Activated B cell treated with CpG ODN at 0.5 μM for 24 hours (primary cell): ENCODE measurements around the gene KMT2C. TPM values are rescaled to one million over a fixed set of nuclear protein-coding genes. Genes with fewer than 3 reads are reported as not detected.

Experiments
- ATAC-seq: fragments of 200-7000 bp; cut with Tn5 transposase; one replicate; pipeline ENCODE4 v1.10.0; 2021; ENCODE audit warnings: low read depth, mild to moderate bottlenecking, moderate library complexity
- CTCF ChIA-PET: fragments of 350-600 bp; sonication (Branson Sonifier 250); formaldehyde crosslinking; loops from one replicate; lab custom pipeline; 2021; ENCODE audit warnings: antibody characterized with exemption; lab: Charles Lee
- POLR2A ChIA-PET: fragments of 350-600 bp; sonication (Branson Sonifier 250); formaldehyde crosslinking; loops from one replicate; lab custom pipeline; 2021; ENCODE audit warnings: antibody characterized with exemption; lab: Charles Lee
- DNase-seq: peaks from one replicate; pipeline ENCODE4 v3.0.0; 2022
- H3K27ac Mint-ChIP-seq: one replicate; pipeline ENCODE4 v1.8.0; 2020; ENCODE audit warnings: mixed read lengths
- H3K27me3 Mint-ChIP-seq: one replicate; pipeline ENCODE4 v1.8.0; 2021; ENCODE audit warnings: mixed read lengths
- H3K36me3 Mint-ChIP-seq: one replicate; pipeline ENCODE4 v1.8.0; 2021; ENCODE audit warnings: low read depth, mixed read lengths
- H3K4me1 Mint-ChIP-seq: one replicate; pipeline ENCODE4 v1.8.0; 2021; ENCODE audit warnings: mixed read lengths
- H3K4me3 Mint-ChIP-seq: one replicate; pipeline ENCODE4 v1.8.0; 2020; ENCODE audit warnings: mild to moderate bottlenecking, mixed read lengths
- H3K9me3 Mint-ChIP-seq: one replicate; pipeline ENCODE4 v1.8.0; 2020; ENCODE audit warnings: mixed read lengths
- CTCF ChIP-seq: fragments of 200-600 bp; IDR thresholded peaks from one replicate; pipeline ENCODE4 v1.8.0; 2022; ENCODE audit warnings: antibody characterized with exemption, mild to moderate bottlenecking
- intact Hi-C: fragments of 100-400 bp; cut with micrococcal nuclease; formaldehyde crosslinking; loops from one replicate; pipeline ENCODE4 v1.15.1; 2024
- total RNA-seq: library from RNA; stranded (reverse); gene quantifications from 2 replicates; pipeline ENCODE4 v1.2.3, GENCODE V29; 2022

Gene KMT2C
- total RNA-seq, 1 donor from 2014 or later = 112 TPM

GRCh38 chr7:152185558-152185957 lies 250.2 kb downstream of the KMT2C start:
- Mint-ChIP-seq H3K4me1 (no peaks in the 10 kb centered on the region), H3K36me3 (peaks cover 79% of the 10 kb centered on the region), H3K4me3 (no peak overlapping the region), H3K27ac (no peak overlapping the region), H3K27me3 (no peaks in the 10 kb centered on the region), H3K9me3 (no peaks in the 10 kb centered on the region)
- intact Hi-C loops = no loop called here
- DNase-seq = no peak
- ATAC-seq = no peak
- POLR2A ChIA-PET = no interaction called here
- CTCF ChIA-PET = no interaction called here
- TF ChIP-seq CTCF = no peak

GRCh38 chr7:152180587-152180986 lies 255.2 kb downstream of the KMT2C start:
- no peak for DNase-seq
- Mint-ChIP-seq H3K4me3 (no peak overlapping the region), H3K36me3 (peaks cover 81% of the 10 kb centered on the region), H3K27ac (no peak overlapping the region), H3K9me3 (no peaks in the 10 kb centered on the region), H3K27me3 (no peaks in the 10 kb centered on the region), H3K4me1 (peaks cover 20% of the 10 kb centered on the region)
- TF ChIP-seq CTCF = no peak
- intact Hi-C loops = no loop called here
- ChIA-PET POLR2A (no interaction called here), CTCF (no interaction called here)
- ATAC-seq = no peak

GRCh38 chr7:152180048-152180447 lies 255.8 kb downstream of the KMT2C start:
- H3K27ac Mint-ChIP-seq = no peak overlapping the region
- peaks cover 77% of the 10 kb centered on the region for H3K36me3 Mint-ChIP-seq
- DNase-seq (no peak), ATAC-seq (no peak)
- H3K9me3 Mint-ChIP-seq = no peaks in the 10 kb centered on the region
- no peak for TF ChIP-seq CTCF
- no peak overlapping the region for H3K4me3 Mint-ChIP-seq
- peaks cover 20% of the 10 kb centered on the region for H3K4me1 Mint-ChIP-seq
- POLR2A ChIA-PET = no interaction called here
- intact Hi-C loops = no loop called here
- CTCF ChIA-PET = no interaction called here
- H3K27me3 Mint-ChIP-seq = no peaks in the 10 kb centered on the region

GRCh38 chr7:152178405-152179058 lies 257.3 kb downstream of the KMT2C start:
- peak overlapping the region; percentile 50 for H3K27ac Mint-ChIP-seq
- POLR2A ChIA-PET = interaction anchor here (0.7 kb wide), 1 partner anchor 19 kb away, joined by 15 read pairs; no protein-coding TSS in a partner anchor

More at GRCh38 chr7:152178405-152179058, 257.3 kb downstream of the KMT2C start:
- intact Hi-C loops = loop anchor here (2.0 kb wide), 1 partner anchor 16 kb away; no protein-coding TSS in a partner anchor
- TF ChIP-seq CTCF = no peak
- H3K27me3 Mint-ChIP-seq = no peaks in the 10 kb centered on the region
- no peak for DNase-seq
- H3K9me3 Mint-ChIP-seq = no peaks in the 10 kb centered on the region
- peaks cover 72% of the 10 kb centered on the region for H3K36me3 Mint-ChIP-seq
- ATAC-seq = no peak
- H3K4me1 Mint-ChIP-seq = peaks cover 20% of the 10 kb centered on the region
- no peak overlapping the region for H3K4me3 Mint-ChIP-seq
- CTCF ChIA-PET = no interaction called here
